IPS-18c (cell line): ENCODE measurements around the gene MTFR1L.

Experiments
- H3K4me3 ChIP-seq: 2 replicates; pipeline ENCODE4 v1.7.0; 2013; ENCODE audit warnings: low read depth, mild to moderate bottlenecking, low read length, moderate library complexity; ENCODE audit not compliant: insufficient read depth
- H3K9me3 ChIP-seq: one replicate; pipeline ENCODE4 v1.6.1; 2013; ENCODE audit warnings: mild to moderate bottlenecking, low read length, moderate library complexity; ENCODE audit not compliant: control insufficient read depth, insufficient read depth

MTFR1L gene

GRCh38 chr1:25814549-25815087, 5.1 kb upstream of the MTFR1L start:
- Histone ChIP-seq H3K9me3 (no peaks in the 10 kb centered on the region), H3K4me3 (no peak overlapping the region)

GRCh38 chr1:25815208-25816111, 4.3 kb upstream of the MTFR1L start:
- H3K4me3 ChIP-seq, result no peak overlapping the region
- no peaks in the 10 kb centered on the region for H3K9me3 ChIP-seq

DNA sequence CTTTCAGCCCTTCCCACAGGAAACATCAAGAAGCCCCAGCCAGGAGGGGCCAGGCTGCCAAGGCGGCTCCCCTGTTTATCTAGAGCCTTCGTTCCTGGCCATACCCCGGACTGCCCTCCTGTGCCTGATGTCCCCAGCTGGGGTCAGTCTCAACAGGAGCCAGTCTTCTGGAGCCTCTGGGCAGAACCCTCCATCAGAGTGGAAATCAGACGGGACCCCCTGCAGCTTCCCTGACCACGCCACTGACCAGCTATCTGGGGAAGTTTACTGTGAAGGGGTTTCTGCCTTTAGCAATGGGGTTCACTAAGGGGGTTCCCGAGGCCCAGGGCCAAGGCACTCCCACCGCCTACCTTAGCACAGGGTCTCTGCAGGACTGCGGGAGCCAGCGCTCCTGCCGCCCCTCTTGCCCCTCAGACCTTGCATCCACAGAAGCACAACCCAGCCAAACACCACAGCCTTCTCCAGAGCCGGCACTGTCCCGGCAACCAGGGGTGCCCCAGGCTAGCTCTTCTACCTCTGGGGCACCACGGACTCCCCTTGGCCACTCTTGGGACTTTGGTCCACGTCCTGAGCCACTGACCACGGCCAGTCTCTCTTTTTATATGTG, 3.5 kb upstream of the MTFR1L start:
- no peak overlapping the region for H3K4me3 ChIP-seq
- no peaks in the 10 kb centered on the region for H3K9me3 ChIP-seq

DNA sequence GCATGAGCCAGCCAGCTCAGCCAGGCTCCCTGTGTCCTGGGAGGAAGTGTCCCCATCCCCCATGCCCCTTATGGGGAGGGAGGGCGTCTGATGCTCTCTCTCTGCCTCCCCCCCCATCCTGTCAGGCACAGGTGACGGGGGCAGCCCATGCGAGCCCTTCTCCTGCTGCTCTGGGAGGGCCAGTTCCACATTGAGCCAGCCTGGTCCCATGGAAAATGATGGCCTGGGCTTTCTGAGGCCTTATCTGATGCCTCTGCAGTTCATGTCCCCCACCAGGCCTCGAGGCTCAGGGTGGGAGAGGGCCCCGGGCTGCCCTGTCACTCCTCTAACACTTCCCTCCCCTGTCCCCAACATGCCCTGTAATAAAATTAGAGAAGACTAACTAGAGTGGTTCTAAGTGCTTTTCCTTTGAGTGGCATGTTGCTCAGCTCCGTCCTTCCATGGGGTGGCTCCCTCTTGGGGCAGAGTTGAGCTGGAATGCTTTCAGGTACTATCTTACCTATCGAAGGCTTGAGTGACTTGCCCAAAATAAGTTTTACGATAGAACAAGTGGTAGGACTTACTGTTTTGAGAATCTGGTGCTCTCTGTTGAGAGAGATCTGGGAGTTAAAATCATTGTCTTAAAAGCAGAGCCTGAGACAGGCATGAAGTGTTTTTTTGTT, 1.8 kb upstream of the MTFR1L start:
- no peak overlapping the region for H3K4me3 ChIP-seq
- no peaks in the 10 kb centered on the region for H3K9me3 ChIP-seq

GRCh38 chr1:25818569-25818968, 1.2 kb upstream of the MTFR1L start:
- H3K4me3 ChIP-seq, result peak overlapping the region; percentile 94; the same call in 1 of the 2 replicates
- no peaks in the 10 kb centered on the region for H3K9me3 ChIP-seq

DNA sequence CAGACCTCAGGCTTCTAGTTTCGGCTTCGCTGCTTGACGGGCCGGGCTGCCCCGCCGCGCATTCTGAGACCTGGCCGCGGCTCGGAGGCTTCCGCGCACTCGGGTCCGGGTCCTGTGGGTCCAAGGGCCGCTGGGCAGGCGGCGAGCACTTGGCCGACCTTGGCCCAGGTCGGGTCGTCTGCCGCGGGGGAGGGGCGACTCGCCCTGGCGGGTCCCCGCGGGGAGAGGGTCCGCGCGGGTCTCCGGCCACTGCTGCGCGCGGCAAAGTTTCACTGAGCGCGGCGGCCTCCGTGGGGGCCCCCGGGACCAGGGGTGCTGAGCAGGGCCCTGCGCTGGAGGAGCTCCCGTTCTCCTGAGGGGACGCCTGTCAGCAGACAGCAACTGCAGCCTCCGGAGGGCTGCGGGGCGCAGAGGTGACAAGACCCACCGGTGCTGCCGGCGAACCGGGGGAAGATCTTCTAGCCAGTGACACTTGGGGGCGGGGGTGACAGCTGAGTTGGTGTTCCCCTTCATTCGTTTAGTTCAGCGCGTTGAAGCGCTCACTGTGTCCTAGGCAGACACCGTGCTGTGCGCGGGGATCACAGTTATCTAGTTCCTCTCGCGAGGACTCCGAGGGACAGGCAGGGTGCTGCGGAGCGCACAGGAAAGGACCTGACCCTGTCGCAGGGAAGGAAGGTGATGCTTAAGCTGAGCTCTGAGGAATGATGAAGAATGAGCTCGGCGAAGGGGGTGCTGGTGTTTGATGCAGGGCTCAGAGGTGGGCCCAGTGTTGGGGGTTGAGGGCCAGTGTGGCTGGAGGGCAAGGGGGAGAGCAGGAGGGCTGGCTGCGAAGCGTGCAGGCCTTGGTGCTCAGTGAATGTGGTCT, 725 bp downstream of the MTFR1L start:
- H3K9me3 ChIP-seq, result no peaks in the 10 kb centered on the region
- peak overlapping the region; percentile 94 for H3K4me3 ChIP-seq

DNA sequence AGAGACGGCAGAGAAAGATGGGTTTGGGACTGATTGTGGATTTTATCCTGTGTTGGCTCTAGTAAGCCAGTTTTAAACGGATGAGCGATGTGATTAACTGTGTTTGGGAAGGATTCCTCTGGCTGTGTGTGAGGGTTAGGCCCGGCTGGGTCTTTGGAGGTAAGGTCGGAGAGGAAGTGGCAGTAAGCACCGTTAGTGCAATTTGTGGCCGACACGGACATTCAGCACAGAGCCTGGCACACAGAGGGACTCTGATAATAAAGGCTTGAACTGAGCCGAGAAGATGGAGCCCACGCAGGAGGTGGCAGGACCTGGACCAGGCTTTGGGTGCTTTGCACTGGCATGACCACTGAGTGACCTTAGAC, 1.3 kb downstream of the MTFR1L start:
- peak overlapping the region; percentile 94 for H3K4me3 ChIP-seq
- H3K9me3 ChIP-seq, result no peaks in the 10 kb centered on the region

DNA sequence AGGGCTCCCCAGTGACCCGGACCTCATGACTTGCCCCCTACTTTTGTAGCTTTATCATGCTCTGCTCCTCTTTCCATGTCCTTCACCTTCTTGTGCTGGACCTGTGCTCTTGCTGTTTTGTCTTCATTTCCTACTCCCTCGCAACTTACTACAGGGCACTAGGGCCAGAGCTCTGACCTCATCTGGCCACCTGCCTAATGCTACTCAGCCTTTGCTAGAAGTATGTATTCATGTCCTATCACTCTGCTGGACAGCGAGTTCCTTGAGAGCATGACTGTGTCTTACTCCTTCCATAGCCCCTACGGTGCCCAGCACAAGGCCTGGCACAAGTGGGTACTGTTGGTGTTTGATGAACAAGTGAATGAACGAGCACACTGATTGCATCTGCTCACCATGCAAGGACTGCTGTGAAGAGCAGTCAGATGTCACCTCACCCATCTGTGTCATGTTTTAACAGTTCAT, 1.9 kb downstream of the MTFR1L start:
- H3K9me3 ChIP-seq, result no peaks in the 10 kb centered on the region
- no peak overlapping the region for H3K4me3 ChIP-seq

GRCh38 chr1:25825605-25826004, 5.9 kb downstream of the MTFR1L start:
- H3K4me3 ChIP-seq, result no peak overlapping the region
- no peaks in the 10 kb centered on the region for H3K9me3 ChIP-seq

DNA sequence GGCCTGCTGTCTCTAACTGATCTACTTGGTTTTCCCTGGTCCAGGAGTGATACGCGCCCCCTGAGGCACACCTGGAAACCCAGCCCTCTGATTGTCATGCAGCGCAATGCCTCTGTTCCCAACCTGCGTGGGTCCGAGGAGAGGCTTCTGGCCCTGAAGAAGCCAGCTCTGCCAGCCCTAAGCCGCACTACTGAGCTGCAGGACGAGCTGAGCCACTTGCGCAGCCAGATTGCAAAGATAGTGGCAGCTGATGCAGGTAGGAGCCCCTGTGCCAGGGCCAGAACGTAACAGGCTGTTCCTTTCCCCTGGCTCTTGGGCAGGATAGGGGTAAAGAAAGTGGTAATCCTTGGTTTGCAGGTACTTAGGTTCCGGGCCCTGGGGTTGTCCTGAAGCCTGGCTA, 6.8 kb downstream of the MTFR1L start:
- Histone ChIP-seq H3K9me3 (no peaks in the 10 kb centered on the region), H3K4me3 (no peak overlapping the region)

GRCh38 chr1:25828491-25828890, 8.7 kb downstream of the MTFR1L start:
- no peak overlapping the region for H3K4me3 ChIP-seq

DNA sequence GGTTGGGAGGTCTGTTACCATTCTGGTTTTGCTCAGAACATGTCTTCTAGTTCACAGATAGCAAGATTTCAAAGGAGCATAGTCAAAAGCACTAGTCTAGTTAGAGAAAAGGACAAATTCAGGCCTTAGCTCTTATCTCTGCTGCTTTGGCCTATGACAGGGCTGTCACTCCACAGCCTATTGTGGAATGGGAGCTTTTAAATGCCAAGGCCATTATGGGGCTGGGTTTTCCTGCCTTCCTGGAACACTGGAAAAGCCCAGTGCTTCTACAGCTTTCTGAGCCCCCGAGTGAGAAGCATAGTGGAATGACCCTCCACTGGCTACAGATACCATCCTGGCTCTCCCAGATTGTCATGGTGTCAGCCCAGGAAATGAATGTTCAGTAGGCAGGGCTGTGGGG, 9.3 kb downstream of the MTFR1L start:
- Histone ChIP-seq H3K9me3 (no peaks in the 10 kb centered on the region), H3K4me3 (no peak overlapping the region)

More at GRCh38 chr1:25828491-25828890, 8.7 kb downstream of the MTFR1L start:
- H3K9me3 ChIP-seq, result no peaks in the 10 kb centered on the region

GRCh38 chr1:25831569-25832196, 11.9 kb downstream of the MTFR1L start:
- H3K4me3 ChIP-seq, result no peak overlapping the region
- no peaks in the 10 kb centered on the region for H3K9me3 ChIP-seq

DNA sequence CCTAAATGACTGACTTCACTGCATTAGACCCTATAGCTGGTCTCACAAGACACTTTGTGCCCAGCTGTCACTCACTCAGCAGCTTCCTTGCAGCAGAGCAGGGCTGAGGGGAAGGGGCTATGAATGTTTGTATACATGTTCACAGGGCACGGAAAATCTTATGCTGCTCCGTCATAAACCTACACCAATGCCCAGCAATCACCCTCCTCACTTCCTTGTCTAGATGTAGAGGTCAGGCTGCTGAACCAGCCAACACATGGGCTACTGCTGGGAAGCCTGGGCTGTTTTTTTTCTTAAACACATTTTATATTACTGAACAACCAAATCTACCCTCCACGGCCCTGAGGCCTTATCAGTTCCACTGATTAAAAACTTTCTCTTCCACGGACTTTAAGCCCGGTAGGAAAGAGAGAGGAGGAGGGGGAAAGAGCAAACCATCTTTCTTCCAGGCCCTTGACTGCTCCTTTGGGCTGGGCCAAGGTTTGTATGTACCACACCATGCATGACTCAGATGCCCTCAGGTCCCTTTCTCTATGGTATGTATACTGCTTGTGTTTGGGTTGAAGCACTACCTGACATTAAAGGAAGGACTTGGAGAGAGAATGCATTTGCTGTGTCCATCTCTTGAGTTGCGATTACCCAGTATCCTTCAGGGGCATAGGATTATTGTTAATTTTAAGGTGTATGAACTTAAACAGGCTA, 12.7 kb downstream of the MTFR1L start:
- no peak overlapping the region for H3K4me3 ChIP-seq
- H3K9me3 ChIP-seq, result no peaks in the 10 kb centered on the region

DNA sequence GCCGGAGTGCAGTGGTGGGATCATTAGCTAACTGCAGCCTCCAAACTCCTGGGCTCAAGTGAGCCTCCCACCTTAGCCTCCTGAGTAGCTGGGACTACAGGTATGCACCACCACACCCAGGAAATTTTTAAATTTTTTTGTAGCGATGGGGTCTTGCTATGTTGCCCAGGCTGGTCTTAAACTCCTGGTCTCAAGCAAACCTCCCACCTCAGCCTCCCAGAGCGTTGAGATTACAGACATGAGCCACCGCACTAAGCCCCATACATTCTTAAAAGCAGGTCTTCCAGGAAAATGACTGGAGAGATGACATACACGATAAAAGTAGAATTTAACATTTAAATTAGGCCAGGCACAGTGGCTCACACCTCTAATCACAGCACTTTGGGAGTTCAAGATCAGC, 13.4 kb downstream of the MTFR1L start:
- H3K4me3 ChIP-seq, result no peak overlapping the region
- no peaks in the 10 kb centered on the region for H3K9me3 ChIP-seq

DNA sequence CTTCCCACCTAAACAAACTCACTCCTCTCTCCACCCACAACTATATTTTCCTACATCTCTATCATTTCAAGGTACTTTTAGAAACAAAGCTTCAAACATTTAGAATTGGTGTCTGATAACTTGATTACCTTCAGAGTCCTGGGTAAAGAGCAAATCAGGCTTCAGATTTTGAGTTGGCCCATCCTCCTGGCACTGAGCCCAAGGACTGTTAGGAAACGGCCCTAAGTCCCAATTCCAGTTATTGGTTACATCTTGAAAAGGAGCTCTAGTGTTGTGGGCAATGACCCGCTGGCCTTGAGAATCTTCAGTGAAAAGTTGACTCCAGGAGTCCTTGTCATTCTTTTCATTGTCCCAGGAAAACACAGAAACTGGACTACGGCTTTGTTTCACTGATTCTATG, 15.1 kb downstream of the MTFR1L start:
- H3K9me3 ChIP-seq, result no peaks in the 10 kb centered on the region
- H3K4me3 ChIP-seq, result no peak overlapping the region
